ENCODE results near the gene WNT1. TPM values are rescaled to one million over a fixed set of nuclear protein-coding genes. Genes with fewer than 3 reads are reported as not detected.
A peak's percentile ranks its signal among the peaks of the same experiment; 100 is the strongest.

Gene WNT1
- total and polyA plus RNA-seq, 9 of the 15 experiments (the other 6 are each of a cell fraction or from before 2014, with no cell fraction given) = not detected

- TF ChIP-seq MLLT1 (IDR thresholded peaks at IDR 0.05) (0 out of 4 replicates have a peak, but pooled peaks of 1 of the 2 experiments have one; percentile 45), EP300 (IDR thresholded peaks at IDR 0.05; ENCODE audit: low read length) (no peak), CTCF (IDR thresholded peaks at IDR 0.05 in 2 of 3, conservative IDR thresholded peaks at IDR 0.05 in 1 of 3; ENCODE audit: insufficient read depth in 2 of 3, low read depth in 1 of 3, low read length in 3 of 3) (peak; percentile 51 to 76 (median 72)), ETV1 (tag; conservative IDR thresholded peaks at IDR 0.05; ENCODE audit: low read depth) (0 out of 2 replicates have a peak, but pooled peaks have one; percentile 7), CREM (IDR thresholded peaks at IDR 0.05; ENCODE audit: low read depth) (0 out of 2 replicates have a peak, but pooled peaks have one; percentile 4), MTA1 (IDR thresholded peaks at IDR 0.05; ENCODE audit: borderline replicate concordance) (no peak), RAD21 (CRISPR knock-in tag; conservative IDR thresholded peaks at IDR 0.05 in 1 of 2, IDR thresholded peaks at IDR 0.05 in 1 of 2) (peak in 1 of 2 experiments; percentile 31; a peak in 2 of 4 replicates), ZBTB7A (IDR thresholded peaks at IDR 0.05; ENCODE audit: borderline replicate concordance, control insufficient read depth, low read depth, low read length) (peak; percentile 72; the same call in 1 of the 2 replicates), MBD1 (CRISPR knock-in tag; IDR thresholded peaks at IDR 0.05) (no peak), POLR2A (conservative IDR thresholded peaks at IDR 0.05) (peak; percentile 7; the same call in 1 of the 2 replicates), ZBTB2 (IDR thresholded peaks at IDR 0.05) (0 out of 2 replicates have a peak, but pooled peaks have one; percentile 22), DLX4 (CRISPR knock-in tag; IDR thresholded peaks at IDR 0.05) (no peak), NEUROD1 (IDR thresholded peaks at IDR 0.05; ENCODE audit: borderline replicate concordance, low read depth, low read length, partially characterized antibody) (peak; percentile 21), MEF2A (IDR thresholded peaks at IDR 0.05; ENCODE audit: control insufficient read depth, low read depth, low read length) (no peak), MNT (conservative IDR thresholded peaks at IDR 0.05) (0 out of 4 replicates have a peak, but pooled peaks of 1 of the 2 experiments have one; percentile 22)
Measured at GRCh38 chr12:49019443-49020324, 41.6 kb downstream of the WNT1 start (continued).

All from K562 (cell line).